Astrocyte of the cerebellum (primary cell): ENCODE measurements around the gene MYO10.

Experiments
- DNase-seq: peaks from one replicate; pipeline ENCODE4 v3.0.0-alpha.2; 2011; ENCODE audit warnings: low read depth
- H3K4me3 ChIP-seq: 2 replicates; pipeline ENCODE4 v1.5.1; 2011; ENCODE audit warnings: mild to moderate bottlenecking, low read depth, low read length, moderate library complexity
- in situ Hi-C: cut with HindIII; loops from 2 replicates; pipeline ENCODE4 v1.10.0; 2017; ENCODE audit warnings: low sequenced_read_pairs
- TF ChIP-seq, protein P1 (sequence below): IDR thresholded peaks from 2 replicates; pipeline ENCODE4 v1.5.1; 2012; ENCODE audit warnings: low read length, low read depth, moderate library complexity, mild to moderate bottlenecking; ENCODE audit errors: missing control alignments

The MYO10 gene

DNA sequence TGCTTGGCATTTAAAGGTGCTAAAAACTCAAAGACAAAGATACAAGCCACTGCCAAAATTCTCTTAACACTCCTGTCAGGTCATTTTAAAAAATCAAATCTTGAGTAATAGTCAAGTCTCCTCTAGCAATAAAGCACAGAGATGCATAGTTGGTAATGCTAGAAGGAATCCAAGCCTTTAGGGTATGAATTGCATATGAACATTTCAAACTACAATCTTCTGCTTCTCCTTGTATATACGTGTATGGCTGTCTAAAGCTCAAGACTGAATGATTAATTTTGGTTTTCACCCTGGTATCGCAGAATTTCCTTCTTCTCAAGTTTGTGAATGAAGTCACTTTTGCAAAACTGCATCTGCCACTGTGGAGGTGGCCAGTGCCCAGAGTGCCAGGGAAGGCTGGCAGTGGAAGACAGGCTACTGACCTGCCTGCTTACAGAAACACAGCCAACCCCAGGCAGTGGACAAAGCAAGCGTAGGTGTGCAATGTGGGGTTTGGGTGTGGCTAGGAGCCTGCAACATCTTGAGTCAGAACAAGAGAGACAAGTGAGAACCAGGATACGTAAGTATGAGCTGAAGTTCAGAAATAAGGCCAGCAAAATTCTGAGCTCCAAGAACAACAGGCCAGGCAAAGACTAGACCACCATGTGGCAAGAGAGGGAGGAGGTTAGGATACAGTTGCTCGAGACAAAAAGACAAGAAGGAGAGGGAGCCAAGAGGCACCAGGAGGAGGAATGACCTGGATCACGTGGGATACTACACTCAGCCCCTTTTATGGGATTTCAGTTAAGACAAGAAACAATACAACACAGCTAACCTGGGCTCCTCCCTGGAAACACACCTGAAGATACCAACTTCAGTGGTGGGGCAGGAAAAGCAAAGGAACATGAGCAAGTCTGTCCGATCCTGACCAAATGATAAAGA, 22.6 kb downstream of the MYO10 start:
- in situ Hi-C loops: no loop called here
- no peak overlapping the region for H3K4me3 ChIP-seq

DNA sequence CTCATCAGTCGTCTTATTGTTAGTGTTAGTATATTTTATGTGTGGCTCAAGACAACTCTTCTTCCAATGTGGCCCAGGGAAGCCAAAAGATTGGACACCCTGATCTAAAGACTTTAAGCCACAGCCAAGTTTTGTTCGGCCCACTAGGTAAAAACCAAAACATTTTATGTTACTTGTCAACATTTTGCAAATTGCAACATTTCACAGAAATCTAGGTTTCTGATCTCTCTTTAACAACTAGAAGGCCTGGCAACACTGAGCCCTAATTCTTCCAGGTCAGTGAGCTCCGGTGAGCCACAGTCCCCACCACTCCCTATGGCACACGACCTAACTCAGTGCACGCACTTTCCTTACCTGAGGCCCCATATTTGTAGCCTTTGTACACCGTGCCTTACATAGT, 24.0 kb downstream of the MYO10 start:
- in situ Hi-C loops: no loop called here
- DNase-seq: no peak
- TF ChIP-seq, protein P1, sequence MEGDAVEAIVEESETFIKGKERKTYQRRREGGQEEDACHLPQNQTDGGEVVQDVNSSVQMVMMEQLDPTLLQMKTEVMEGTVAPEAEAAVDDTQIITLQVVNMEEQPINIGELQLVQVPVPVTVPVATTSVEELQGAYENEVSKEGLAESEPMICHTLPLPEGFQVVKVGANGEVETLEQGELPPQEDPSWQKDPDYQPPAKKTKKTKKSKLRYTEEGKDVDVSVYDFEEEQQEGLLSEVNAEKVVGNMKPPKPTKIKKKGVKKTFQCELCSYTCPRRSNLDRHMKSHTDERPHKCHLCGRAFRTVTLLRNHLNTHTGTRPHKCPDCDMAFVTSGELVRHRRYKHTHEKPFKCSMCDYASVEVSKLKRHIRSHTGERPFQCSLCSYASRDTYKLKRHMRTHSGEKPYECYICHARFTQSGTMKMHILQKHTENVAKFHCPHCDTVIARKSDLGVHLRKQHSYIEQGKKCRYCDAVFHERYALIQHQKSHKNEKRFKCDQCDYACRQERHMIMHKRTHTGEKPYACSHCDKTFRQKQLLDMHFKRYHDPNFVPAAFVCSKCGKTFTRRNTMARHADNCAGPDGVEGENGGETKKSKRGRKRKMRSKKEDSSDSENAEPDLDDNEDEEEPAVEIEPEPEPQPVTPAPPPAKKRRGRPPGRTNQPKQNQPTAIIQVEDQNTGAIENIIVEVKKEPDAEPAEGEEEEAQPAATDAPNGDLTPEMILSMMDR: no peak
- no peak overlapping the region for H3K4me3 ChIP-seq

More for the DNA sequence above, 22.6 kb downstream of the MYO10 start:
- TF ChIP-seq, protein P1: no peak
- DNase-seq: no peak

DNA sequence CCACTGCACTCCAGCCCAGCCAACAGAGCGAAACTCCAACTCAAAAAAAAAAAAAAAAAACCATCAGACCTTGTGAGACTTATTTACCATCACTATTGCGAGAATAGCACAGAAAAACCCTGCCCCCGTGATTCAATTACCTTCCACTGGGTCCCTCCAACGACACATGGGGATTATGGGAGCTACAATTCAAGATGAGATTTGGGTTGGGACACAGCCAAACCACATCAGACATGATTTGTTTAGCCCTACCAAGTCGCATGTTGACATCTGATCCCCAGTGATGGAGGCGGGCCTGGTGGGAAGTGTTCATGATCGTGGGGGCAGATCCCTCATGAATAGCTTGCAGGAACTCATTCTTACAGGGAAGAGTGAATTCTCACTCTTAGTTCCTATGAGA, 26.6 kb downstream of the MYO10 start:
- TF ChIP-seq, protein P1: no peak
- in situ Hi-C loops: no loop called here
- no peak overlapping the region for H3K4me3 ChIP-seq
- no peak for DNase-seq

DNA sequence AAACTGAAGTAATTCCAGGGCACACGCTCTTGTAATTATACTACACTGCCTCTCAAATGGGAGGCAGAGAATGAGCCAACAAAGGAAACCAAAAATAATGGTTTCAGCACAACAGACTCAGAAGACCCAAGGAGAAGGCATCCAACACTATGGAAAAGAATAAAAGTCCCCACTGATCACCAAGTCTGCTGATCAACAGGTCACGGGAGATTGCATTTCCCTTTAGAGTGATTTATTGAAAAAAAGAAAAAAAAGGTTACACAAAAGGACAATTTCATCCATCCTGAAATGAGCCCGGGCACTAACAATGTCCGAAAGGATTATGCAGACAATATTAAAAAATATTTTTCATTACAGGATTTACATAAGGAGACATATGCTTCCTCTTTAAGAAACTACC, 28.8 kb downstream of the MYO10 start:
- no peak overlapping the region for H3K4me3 ChIP-seq
- in situ Hi-C loops: no loop called here
- TF ChIP-seq, protein P1: no peak
- DNase-seq: no peak

DNA sequence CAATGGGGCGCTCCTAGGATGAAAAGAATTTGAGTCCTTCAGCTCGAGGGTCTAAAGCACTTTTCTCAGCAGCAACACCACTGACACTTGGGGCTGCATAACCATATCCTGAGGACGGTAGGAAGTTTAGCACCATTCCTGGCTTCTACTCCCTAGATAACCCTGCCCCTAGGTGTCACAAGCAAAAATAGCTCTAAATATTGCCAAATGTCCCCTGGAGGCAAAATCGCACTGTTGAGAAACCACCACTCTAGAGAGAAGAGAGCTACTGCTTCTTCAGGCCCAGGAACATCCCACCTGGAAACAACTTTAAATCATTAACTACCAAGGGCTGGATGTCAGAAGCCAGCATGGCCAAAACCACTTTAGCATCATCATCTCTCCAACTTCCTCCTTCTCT, 29.8 kb downstream of the MYO10 start:
- H3K4me3 ChIP-seq: no peak overlapping the region
- TF ChIP-seq, protein P1: no peak
- in situ Hi-C loops: no loop called here

DNA sequence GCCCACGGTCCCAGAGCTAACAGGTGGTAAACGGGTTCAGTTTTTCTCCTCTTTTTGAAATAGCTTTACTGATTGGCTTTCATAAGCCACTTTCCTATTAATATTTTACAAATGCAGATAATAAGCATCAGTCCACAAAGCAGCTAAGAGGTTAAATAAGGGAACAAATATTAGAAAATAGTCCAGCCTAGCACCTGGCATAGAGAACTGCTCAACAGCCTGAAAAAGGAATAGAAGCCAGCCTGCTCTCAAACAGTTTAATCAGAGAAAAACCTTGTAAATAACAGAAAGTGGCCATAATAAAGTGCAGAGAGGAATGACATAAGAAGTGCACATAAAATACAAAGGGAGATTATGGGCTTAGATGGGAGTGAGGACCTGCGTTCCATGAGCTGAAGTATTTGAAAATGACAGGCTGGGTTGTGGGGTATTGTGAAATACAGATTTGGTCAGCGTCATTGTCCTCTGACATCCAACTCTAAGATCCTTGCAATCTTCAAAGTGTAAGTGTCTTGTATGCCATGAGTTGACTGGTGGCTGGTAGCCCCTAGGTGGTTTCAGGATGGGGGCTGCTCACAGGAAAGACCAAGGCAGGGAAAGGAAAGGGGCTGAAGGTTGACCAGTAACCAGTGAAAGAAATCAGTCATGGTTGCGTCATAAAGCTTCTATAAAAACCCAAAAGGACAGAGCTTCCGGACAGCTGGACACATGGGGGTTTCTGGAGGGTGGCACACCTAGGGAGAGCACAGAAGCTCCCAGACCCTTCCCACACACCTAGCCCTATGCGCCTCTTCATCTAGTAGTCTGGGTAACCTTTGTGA, 32.4 kb downstream of the MYO10 start:
- DNase-seq: no peak
- in situ Hi-C loops: no loop called here
- H3K4me3 ChIP-seq: no peak overlapping the region
- TF ChIP-seq, protein P1: no peak

More for the DNA sequence above, 29.8 kb downstream of the MYO10 start:
- no peak for DNase-seq
